GM12872 (cell line): Measurements from ENCODE around the gene VPS54.

Source experiments
- TF ChIP-seq, protein P1 (sequence below): IDR thresholded peaks from 3 replicates; pipeline ENCODE4 v1.5.1; 2011; ENCODE audit warnings: low read depth, mild to moderate bottlenecking, low read length, moderate library complexity; ENCODE audit not compliant: insufficient read depth

The VPS54 gene

DNA sequence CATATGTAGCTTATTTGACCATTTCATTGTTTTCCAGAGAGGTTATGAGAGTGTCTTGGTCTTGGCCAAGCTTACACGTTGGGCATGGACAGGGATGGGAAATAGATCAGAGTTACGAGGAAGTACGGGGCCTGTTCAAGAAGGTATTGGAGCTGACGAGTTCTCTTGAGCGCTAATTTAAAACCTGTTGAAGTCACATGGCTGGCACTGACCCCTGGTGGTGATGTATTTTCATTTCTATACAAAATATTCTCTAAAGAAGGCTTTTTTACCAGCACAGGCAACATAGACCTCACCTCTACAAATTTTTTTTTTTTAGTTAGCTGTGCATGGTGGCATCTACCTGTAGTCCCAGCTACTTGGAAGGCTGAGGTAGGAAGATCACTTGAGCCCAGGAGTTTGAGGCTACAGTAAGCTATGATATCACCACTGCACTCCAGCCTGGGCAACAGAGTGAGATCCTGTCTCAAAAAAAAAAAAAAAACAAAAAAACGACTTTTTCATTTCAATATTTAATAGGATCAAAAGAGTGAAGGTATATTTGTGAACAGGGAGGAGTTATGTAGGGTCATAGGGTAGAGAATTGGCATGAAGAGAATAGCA, 157.9 kb downstream of the VPS54 start:
- TF ChIP-seq, protein P1, sequence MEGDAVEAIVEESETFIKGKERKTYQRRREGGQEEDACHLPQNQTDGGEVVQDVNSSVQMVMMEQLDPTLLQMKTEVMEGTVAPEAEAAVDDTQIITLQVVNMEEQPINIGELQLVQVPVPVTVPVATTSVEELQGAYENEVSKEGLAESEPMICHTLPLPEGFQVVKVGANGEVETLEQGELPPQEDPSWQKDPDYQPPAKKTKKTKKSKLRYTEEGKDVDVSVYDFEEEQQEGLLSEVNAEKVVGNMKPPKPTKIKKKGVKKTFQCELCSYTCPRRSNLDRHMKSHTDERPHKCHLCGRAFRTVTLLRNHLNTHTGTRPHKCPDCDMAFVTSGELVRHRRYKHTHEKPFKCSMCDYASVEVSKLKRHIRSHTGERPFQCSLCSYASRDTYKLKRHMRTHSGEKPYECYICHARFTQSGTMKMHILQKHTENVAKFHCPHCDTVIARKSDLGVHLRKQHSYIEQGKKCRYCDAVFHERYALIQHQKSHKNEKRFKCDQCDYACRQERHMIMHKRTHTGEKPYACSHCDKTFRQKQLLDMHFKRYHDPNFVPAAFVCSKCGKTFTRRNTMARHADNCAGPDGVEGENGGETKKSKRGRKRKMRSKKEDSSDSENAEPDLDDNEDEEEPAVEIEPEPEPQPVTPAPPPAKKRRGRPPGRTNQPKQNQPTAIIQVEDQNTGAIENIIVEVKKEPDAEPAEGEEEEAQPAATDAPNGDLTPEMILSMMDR, result peak; percentile 53

GRCh38 chr2:63858291-63858690, 160.9 kb downstream of the VPS54 start:
- TF ChIP-seq, protein P1, result no peak

DNA sequence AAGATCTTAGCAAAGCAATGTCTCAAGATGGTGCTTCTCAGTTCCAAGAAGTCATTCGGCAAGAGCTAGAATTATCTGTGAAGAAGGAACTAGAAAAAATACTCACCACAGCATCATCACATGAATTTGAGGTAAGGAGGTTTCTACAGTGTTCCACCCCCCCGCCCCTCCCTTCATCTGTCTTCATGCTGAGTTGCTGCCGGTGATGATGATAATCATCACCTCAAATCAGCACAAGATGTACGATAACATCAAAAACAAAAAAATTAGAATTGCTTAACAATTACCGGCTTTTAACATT, 163.0 kb downstream of the VPS54 start:
- TF ChIP-seq, protein P1, result no peak

DNA sequence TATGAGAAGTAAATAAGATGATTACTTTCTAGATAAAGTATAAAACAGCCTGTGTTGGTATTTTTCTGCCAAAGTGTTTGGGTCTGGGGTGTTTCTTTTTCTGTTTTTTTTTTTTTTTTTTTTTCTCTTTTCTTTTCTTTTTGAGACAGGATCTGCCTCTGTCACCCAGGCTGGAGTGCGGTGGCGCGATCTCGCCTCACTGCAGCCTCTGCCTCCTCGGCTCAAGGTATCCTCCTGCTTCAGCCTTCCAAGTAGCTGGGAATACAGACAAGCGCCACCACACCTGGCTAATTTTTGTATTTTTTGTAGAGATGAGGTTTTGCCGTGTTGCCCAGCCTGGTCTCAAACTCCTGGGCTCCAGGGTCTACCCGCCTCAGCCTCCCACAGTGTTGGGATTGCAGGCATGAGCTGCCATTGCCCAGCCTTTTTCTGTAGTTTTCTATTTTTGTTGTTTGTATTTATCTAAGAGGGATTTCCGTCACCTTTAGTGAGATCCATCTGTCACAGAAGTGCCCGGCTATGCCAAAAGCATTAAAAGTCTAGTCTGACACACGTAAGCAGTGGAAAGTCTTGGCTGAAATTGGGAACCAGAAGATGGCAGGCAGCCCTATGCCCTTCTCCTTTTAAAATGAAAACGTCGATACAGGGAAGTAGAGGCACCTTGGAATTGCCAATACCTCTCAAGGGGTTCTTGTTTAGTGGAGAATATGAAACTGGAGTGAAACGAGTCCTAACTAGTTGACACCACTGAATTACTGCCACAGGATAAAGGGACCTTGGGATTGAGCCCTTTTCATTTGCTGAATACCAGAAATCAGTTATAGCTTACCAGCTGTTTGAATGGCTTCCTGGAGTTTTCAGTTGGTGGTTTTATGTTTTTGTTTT, 163.6 kb downstream of the VPS54 start:
- TF ChIP-seq, protein P1, result no peak

DNA sequence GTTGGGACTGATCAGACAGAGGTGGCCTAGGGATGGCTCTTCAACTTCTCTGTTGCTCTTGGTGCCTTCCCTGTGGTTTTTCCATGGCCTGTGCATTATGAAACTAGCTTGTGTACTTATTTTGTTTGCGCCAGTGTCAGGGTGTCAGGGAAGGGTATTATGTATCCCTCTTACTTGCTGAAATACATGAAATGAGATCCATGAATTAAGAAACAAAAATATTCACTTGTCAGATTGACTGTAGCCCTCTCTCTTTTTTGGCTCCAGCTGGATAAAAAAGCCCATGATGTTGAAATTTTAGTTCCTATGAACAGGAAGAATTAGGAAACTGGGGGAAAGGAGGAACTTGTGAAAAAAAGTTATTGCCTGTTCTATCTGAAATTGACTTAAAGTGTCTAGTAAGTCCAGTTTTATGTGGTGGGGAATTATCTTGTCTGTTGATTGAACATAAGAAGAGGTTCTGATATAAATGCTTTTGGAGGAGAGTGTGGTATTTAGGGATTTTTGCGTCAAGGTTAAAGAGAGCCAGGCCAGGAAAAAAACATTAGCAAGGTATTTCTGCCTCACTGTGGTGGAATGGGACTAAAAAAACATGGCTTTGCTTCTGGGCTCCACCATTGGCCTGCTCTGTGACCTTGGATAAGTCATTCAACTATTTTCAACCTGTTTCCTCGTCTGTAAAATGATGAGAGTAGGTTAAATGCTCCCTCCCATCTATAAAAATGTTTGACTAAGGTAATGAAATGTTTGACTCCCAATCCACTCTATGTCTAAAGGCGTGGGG, 165.5 kb downstream of the VPS54 start:
- TF ChIP-seq, protein P1, result no peak

DNA sequence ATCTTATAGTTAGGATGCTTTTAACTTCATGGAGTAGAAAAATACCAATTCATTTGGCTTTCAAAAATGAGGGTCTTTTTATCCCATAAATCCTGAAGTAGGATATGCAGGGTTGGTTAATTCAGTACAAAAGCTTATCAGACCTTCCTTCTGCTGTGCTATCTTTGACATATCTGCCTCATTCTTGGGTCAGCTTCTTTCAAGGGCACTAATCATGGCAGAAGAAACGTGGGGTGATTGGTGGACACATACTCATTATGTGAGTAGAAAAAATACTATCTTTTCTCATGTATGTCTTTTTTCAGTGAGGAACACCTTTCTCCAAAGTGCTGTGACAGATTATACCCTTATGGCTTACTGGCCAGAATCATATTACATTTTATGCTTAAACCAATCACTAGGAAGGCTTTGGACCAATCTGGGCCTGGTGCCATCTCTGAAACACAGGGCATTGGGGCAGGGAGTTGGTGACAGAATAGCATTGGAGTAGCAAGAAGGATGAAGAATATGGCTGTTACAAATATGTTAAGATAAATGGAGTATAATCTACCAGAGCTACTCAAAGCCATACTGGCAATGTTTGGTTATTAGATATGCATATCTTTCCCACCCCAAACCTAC, 167.4 kb downstream of the VPS54 start:
- TF ChIP-seq, protein P1, result no peak

GRCh38 chr2:63850649-63851048, 168.6 kb downstream of the VPS54 start:
- TF ChIP-seq, protein P1, result no peak
